HG02840 (cell line): Measurements from ENCODE around the gene USH2A.

ENCODE experiments used
- ATAC-seq: cut with Tn5 transposase; IDR thresholded peaks from one replicate; pipeline ENCODE4 v1.9.1; 2021; ENCODE audit warnings: mild to moderate bottlenecking, moderate library complexity, moderate number of reproducible peaks; ENCODE audit not compliant: unreplicated experiment, low FRiP score

USH2A gene

GRCh38 chr1:215830226-215830810 is 592.9 kb downstream of the USH2A start:
- no peak for ATAC-seq

GRCh38 chr1:215825056-215825455 is 598.2 kb downstream of the USH2A start:
- no peak for ATAC-seq

GRCh38 chr1:215824245-215824644 is 599.0 kb downstream of the USH2A start:
- no peak for ATAC-seq

- ATAC-seq = no peak
Measured at GRCh38 chr1:215819114-215819513, 604.1 kb downstream of the USH2A start.

- no peak for ATAC-seq
Measured at GRCh38 chr1:215807911-215808436, 615.3 kb downstream of the USH2A start.

- ATAC-seq = no peak
Measured at GRCh38 chr1:215807218-215807617, 616.0 kb downstream of the USH2A start.

- no peak for ATAC-seq
Measured at GRCh38 chr1:215797859-215798258, 625.4 kb downstream of the USH2A start.

- no peak for ATAC-seq
Measured at GRCh38 chr1:215794156-215794555, 629.1 kb downstream of the USH2A start.

GRCh38 chr1:215793180-215793579 is 630.1 kb downstream of the USH2A start:
- no peak for ATAC-seq

- ATAC-seq = no peak
Measured at GRCh38 chr1:215792446-215792845, 630.8 kb downstream of the USH2A start.

GRCh38 chr1:215789981-215790380 is 633.3 kb downstream of the USH2A start:
- no peak for ATAC-seq

- no peak for ATAC-seq
Measured at GRCh38 chr1:215786997-215787396, 636.3 kb downstream of the USH2A start.

GRCh38 chr1:215780641-215781040 is 642.6 kb downstream of the USH2A start:
- no peak for ATAC-seq

GRCh38 chr1:215780139-215780538 is 643.1 kb downstream of the USH2A start:
- no peak for ATAC-seq

- ATAC-seq = no peak
Measured at GRCh38 chr1:215779729-215780128, 643.5 kb downstream of the USH2A start.

- no peak for ATAC-seq
Measured at GRCh38 chr1:215777370-215777925, 645.8 kb downstream of the USH2A start.

- ATAC-seq = no peak
Measured at GRCh38 chr1:215776336-215776735, 646.9 kb downstream of the USH2A start.

- ATAC-seq = no peak
Measured at GRCh38 chr1:215772151-215772550, 651.1 kb downstream of the USH2A start.

GRCh38 chr1:215768303-215768702 is 654.9 kb downstream of the USH2A start:
- ATAC-seq = no peak

GRCh38 chr1:215767761-215768160 is 655.5 kb downstream of the USH2A start:
- no peak for ATAC-seq

GRCh38 chr1:215766521-215766920 is 656.7 kb downstream of the USH2A start:
- no peak for ATAC-seq

GRCh38 chr1:215765833-215766232 is 657.4 kb downstream of the USH2A start:
- ATAC-seq = no peak
